ENCODE results near the gene AKAP13. TPM values are rescaled to one million over a fixed set of nuclear protein-coding genes. Genes with fewer than 3 reads are reported as not detected.
A peak's percentile ranks its signal among the peaks of the same experiment; 100 is the strongest.

AKAP13 gene
- polyA plus RNA-seq, 4 donors = 39.4 to 71.6 (median 58.5) TPM

- Histone ChIP-seq H3K9me3 (ENCODE audit: control insufficient read depth in 2 of 2, insufficient read depth in 1 of 2, low read depth in 1 of 2, low read length in 1 of 2) (no peaks in the 10 kb centered on the region), H3K4me3 (ENCODE audit: low read depth in 1 of 3, low read length in 3 of 3) (no peak overlapping the region), H3K4me1 (ENCODE audit: control insufficient read depth in 3 of 3, insufficient read depth in 2 of 3, low read depth in 1 of 3, low read length in 2 of 3) (peaks cover 0 to 23% (median 9%) of the 10 kb centered on the region in 3 donors), H3K27ac (ENCODE audit: low read depth in 1 of 3, low read length in 2 of 3) (peak overlapping the region in 1 of 3 donors; percentile 9), H3K27me3 (ENCODE audit: control insufficient read depth in 3 of 3, insufficient read depth in 3 of 3, low read length in 3 of 3) (no peaks in the 10 kb centered on the region), H3K36me3 (ENCODE audit: control insufficient read depth in 3 of 3, insufficient read depth in 2 of 3, low read depth in 1 of 3, low read length in 3 of 3) (peaks cover 0 to 7% (median 0%) of the 10 kb centered on the region in 3 donors)
- FAIRE-seq = no peak
- DNase-seq = no peak
Observed at GRCh38 chr15:85616549-85617110, 236.2 kb downstream of the AKAP13 start.

GRCh38 chr15:85618228-85618505 lies 237.8 kb downstream of the AKAP13 start:
- Histone ChIP-seq H3K4me3 (ENCODE audit: low read depth in 1 of 3, low read length in 3 of 3) (no peak overlapping the region), H3K9me3 (ENCODE audit: control insufficient read depth in 2 of 2, insufficient read depth in 1 of 2, low read depth in 1 of 2, low read length in 1 of 2) (no peaks in the 10 kb centered on the region), H3K36me3 (ENCODE audit: control insufficient read depth in 3 of 3, insufficient read depth in 2 of 3, low read depth in 1 of 3, low read length in 3 of 3) (peaks cover 0 to 3% (median 0%) of the 10 kb centered on the region in 3 donors), H3K4me1 (ENCODE audit: control insufficient read depth in 3 of 3, insufficient read depth in 2 of 3, low read depth in 1 of 3, low read length in 2 of 3) (peaks cover 0 to 23% (median 12%) of the 10 kb centered on the region in 3 donors), H3K27me3 (ENCODE audit: control insufficient read depth in 3 of 3, insufficient read depth in 3 of 3, low read length in 3 of 3) (no peaks in the 10 kb centered on the region), H3K27ac (ENCODE audit: low read depth in 1 of 3, low read length in 2 of 3) (peak overlapping the region; percentile 28 to 69 (median 65))
- no peak for DNase-seq
- FAIRE-seq = no peak
- 60 to 86% (median 71%) methylated on average over 1 of the region's 1 CpG for WGBS, 3 donors

GRCh38 chr15:85618956-85619491 lies 238.6 kb downstream of the AKAP13 start:
- H3K4me3 ChIP-seq (ENCODE audit: low read depth in 1 of 3, low read length in 3 of 3) = peak overlapping the region in 1 of 3 donors; percentile 38
- H3K9me3 ChIP-seq (ENCODE audit: control insufficient read depth in 2 of 2, insufficient read depth in 1 of 2, low read depth in 1 of 2, low read length in 1 of 2) = no peaks in the 10 kb centered on the region
- no peak for FAIRE-seq
- H3K27ac ChIP-seq (ENCODE audit: low read depth in 1 of 3, low read length in 2 of 3) = peak overlapping the region; percentile 44 to 65 (median 62)
- H3K4me1 ChIP-seq (ENCODE audit: control insufficient read depth in 3 of 3, insufficient read depth in 2 of 3, low read depth in 1 of 3, low read length in 2 of 3) = peaks cover 0 to 23% (median 17%) of the 10 kb centered on the region in 3 donors
- H3K27me3 ChIP-seq (ENCODE audit: control insufficient read depth in 3 of 3, insufficient read depth in 3 of 3, low read length in 3 of 3) = no peaks in the 10 kb centered on the region
- peaks cover 0 to 3% (median 0%) of the 10 kb centered on the region in 3 donors for H3K36me3 ChIP-seq (ENCODE audit: control insufficient read depth in 3 of 3, insufficient read depth in 2 of 3, low read depth in 1 of 3, low read length in 3 of 3)
- DNase-seq = peak; percentile 39 to 53
- WGBS, 3 donors = 10 to 58% (median 41%) methylated on average over 8 of the region's 8 CpGs

GRCh38 chr15:85619992-85620689 lies 239.7 kb downstream of the AKAP13 start:
- FAIRE-seq (no peak), DNase-seq (no peak)
- Histone ChIP-seq H3K4me3 (ENCODE audit: low read depth in 1 of 3, low read length in 3 of 3) (peak overlapping the region in 2 of 3 donors; percentile 1 to 38), H3K4me1 (ENCODE audit: control insufficient read depth in 3 of 3, insufficient read depth in 2 of 3, low read depth in 1 of 3, low read length in 2 of 3) (peaks cover 2 to 23% (median 19%) of the 10 kb centered on the region in 3 donors), H3K27ac (ENCODE audit: low read depth in 1 of 3, low read length in 2 of 3) (peak overlapping the region in 2 of 3 donors; percentile 65 to 88), H3K9me3 (ENCODE audit: control insufficient read depth in 2 of 2, insufficient read depth in 1 of 2, low read depth in 1 of 2, low read length in 1 of 2) (no peaks in the 10 kb centered on the region), H3K36me3 (ENCODE audit: control insufficient read depth in 3 of 3, insufficient read depth in 2 of 3, low read depth in 1 of 3, low read length in 3 of 3) (peaks cover 0 to 3% (median 0%) of the 10 kb centered on the region in 3 donors), H3K27me3 (ENCODE audit: control insufficient read depth in 3 of 3, insufficient read depth in 3 of 3, low read length in 3 of 3) (no peaks in the 10 kb centered on the region)
- WGBS, 3 donors = 54 to 86% (median 79%) methylated on average over 9 of the region's 9 CpGs

- Histone ChIP-seq H3K36me3 (ENCODE audit: control insufficient read depth in 3 of 3, insufficient read depth in 2 of 3, low read depth in 1 of 3, low read length in 3 of 3) (peaks cover 0 to 3% (median 3%) of the 10 kb centered on the region in 3 donors), H3K27me3 (ENCODE audit: control insufficient read depth in 3 of 3, insufficient read depth in 3 of 3, low read length in 3 of 3) (no peaks in the 10 kb centered on the region), H3K27ac (ENCODE audit: low read depth in 1 of 3, low read length in 2 of 3) (peak overlapping the region; percentile 44 to 88 (median 65)), H3K9me3 (ENCODE audit: control insufficient read depth in 2 of 2, insufficient read depth in 1 of 2, low read depth in 1 of 2, low read length in 1 of 2) (no peaks in the 10 kb centered on the region), H3K4me3 (ENCODE audit: low read depth in 1 of 3, low read length in 3 of 3) (peak overlapping the region in 1 of 3 donors; percentile 38), H3K4me1 (ENCODE audit: control insufficient read depth in 3 of 3, insufficient read depth in 2 of 3, low read depth in 1 of 3, low read length in 2 of 3) (peaks cover 2 to 23% (median 21%) of the 10 kb centered on the region in 3 donors)
- FAIRE-seq (no peak), DNase-seq (peak in 1 of 2 donors; percentile 36)
- 39 to 74% (median 61%) methylated on average over 3 of the region's 3 CpGs for WGBS, 3 donors
Observed at GRCh38 chr15:85620690-85621049, 240.3 kb downstream of the AKAP13 start.

- WGBS, 3 donors = 58 to 83% (median 68%) methylated on average over 4 of the region's 4 CpGs
- Histone ChIP-seq H3K9me3 (ENCODE audit: control insufficient read depth in 2 of 2, insufficient read depth in 1 of 2, low read depth in 1 of 2, low read length in 1 of 2) (no peaks in the 10 kb centered on the region), H3K36me3 (ENCODE audit: control insufficient read depth in 3 of 3, insufficient read depth in 2 of 3, low read depth in 1 of 3, low read length in 3 of 3) (peaks cover 0 to 3% (median 3%) of the 10 kb centered on the region in 3 donors), H3K27ac (ENCODE audit: low read depth in 1 of 3, low read length in 2 of 3) (peak overlapping the region; percentile 44 to 88 (median 65)), H3K27me3 (ENCODE audit: control insufficient read depth in 3 of 3, insufficient read depth in 3 of 3, low read length in 3 of 3) (no peaks in the 10 kb centered on the region), H3K4me3 (ENCODE audit: low read depth in 1 of 3, low read length in 3 of 3) (peak overlapping the region in 1 of 3 donors; percentile 38), H3K4me1 (ENCODE audit: control insufficient read depth in 3 of 3, insufficient read depth in 2 of 3, low read depth in 1 of 3, low read length in 2 of 3) (peaks cover 2 to 25% (median 18%) of the 10 kb centered on the region in 3 donors)
- no peak for FAIRE-seq
- DNase-seq = no peak
Observed at GRCh38 chr15:85621094-85621493, 240.7 kb downstream of the AKAP13 start.

GRCh38 chr15:85622221-85622831 lies 241.9 kb downstream of the AKAP13 start:
- no peaks in the 10 kb centered on the region for H3K9me3 ChIP-seq (ENCODE audit: control insufficient read depth in 2 of 2, insufficient read depth in 1 of 2, low read depth in 1 of 2, low read length in 1 of 2)
- FAIRE-seq (no peak), DNase-seq (no peak)
- H3K4me1 ChIP-seq (ENCODE audit: control insufficient read depth in 3 of 3, insufficient read depth in 2 of 3, low read depth in 1 of 3, low read length in 2 of 3) = peaks cover 6 to 25% (median 18%) of the 10 kb centered on the region in 3 donors
- peak overlapping the region in 1 of 3 donors; percentile 85 for H3K27ac ChIP-seq (ENCODE audit: low read depth in 1 of 3, low read length in 2 of 3)
- H3K4me3 ChIP-seq (ENCODE audit: low read depth in 1 of 3, low read length in 3 of 3) = no peak overlapping the region
- H3K36me3 ChIP-seq (ENCODE audit: control insufficient read depth in 3 of 3, insufficient read depth in 2 of 3, low read depth in 1 of 3, low read length in 3 of 3) = peaks cover 0 to 3% (median 3%) of the 10 kb centered on the region in 3 donors
- H3K27me3 ChIP-seq (ENCODE audit: control insufficient read depth in 3 of 3, insufficient read depth in 3 of 3, low read length in 3 of 3) = no peaks in the 10 kb centered on the region
- 60 to 82% (median 63%) methylated on average over 6 of the region's 6 CpGs for WGBS, 3 donors

- peaks cover 7 to 16% (median 14%) of the 10 kb centered on the region in 3 donors for H3K4me1 ChIP-seq (ENCODE audit: control insufficient read depth in 3 of 3, insufficient read depth in 2 of 3, low read depth in 1 of 3, low read length in 2 of 3)
- peak overlapping the region; percentile 18 to 76 (median 36) for H3K27ac ChIP-seq (ENCODE audit: low read depth in 1 of 3, low read length in 2 of 3)
- no peak for DNase-seq
- 68 to 93% (median 86%) methylated on average over 5 of the region's 5 CpGs for WGBS, 3 donors
- H3K9me3 ChIP-seq (ENCODE audit: control insufficient read depth in 2 of 2, insufficient read depth in 1 of 2, low read depth in 1 of 2, low read length in 1 of 2) = no peaks in the 10 kb centered on the region
- H3K27me3 ChIP-seq (ENCODE audit: control insufficient read depth in 3 of 3, insufficient read depth in 3 of 3, low read length in 3 of 3) = no peaks in the 10 kb centered on the region
- no peak for FAIRE-seq
- peaks cover 0 to 3% (median 3%) of the 10 kb centered on the region in 3 donors for H3K36me3 ChIP-seq (ENCODE audit: control insufficient read depth in 3 of 3, insufficient read depth in 2 of 3, low read depth in 1 of 3, low read length in 3 of 3)
- H3K4me3 ChIP-seq (ENCODE audit: low read depth in 1 of 3, low read length in 3 of 3) = no peak overlapping the region
Observed at GRCh38 chr15:85623315-85624049, 243.1 kb downstream of the AKAP13 start.
